ENCODE measurements around the gene FRMD4A.

DNA sequence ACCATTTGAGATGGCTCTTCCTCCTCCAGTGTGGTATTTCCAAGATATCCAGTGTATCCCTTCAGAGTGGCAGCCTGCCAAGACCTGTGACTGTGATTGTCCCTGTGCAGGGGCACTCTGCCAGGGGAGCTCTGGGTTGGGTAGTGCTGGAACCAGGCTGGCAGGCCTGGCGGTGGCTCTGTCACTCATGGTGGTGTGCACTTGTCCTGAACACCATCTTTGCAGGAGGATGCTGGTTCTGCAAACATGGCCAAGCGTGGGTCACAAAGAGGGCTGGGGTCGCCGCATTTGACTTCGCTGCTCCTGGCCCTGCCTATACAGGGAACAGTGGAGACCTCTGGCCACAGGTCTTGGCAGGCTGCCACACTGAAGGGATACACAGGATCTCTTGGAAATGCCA, 538.7 kb downstream of the FRMD4A start:
- TF ChIP-seq, protein P1, sequence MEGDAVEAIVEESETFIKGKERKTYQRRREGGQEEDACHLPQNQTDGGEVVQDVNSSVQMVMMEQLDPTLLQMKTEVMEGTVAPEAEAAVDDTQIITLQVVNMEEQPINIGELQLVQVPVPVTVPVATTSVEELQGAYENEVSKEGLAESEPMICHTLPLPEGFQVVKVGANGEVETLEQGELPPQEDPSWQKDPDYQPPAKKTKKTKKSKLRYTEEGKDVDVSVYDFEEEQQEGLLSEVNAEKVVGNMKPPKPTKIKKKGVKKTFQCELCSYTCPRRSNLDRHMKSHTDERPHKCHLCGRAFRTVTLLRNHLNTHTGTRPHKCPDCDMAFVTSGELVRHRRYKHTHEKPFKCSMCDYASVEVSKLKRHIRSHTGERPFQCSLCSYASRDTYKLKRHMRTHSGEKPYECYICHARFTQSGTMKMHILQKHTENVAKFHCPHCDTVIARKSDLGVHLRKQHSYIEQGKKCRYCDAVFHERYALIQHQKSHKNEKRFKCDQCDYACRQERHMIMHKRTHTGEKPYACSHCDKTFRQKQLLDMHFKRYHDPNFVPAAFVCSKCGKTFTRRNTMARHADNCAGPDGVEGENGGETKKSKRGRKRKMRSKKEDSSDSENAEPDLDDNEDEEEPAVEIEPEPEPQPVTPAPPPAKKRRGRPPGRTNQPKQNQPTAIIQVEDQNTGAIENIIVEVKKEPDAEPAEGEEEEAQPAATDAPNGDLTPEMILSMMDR (IDR thresholded peaks at IDR 0.05) = no peak
- no peak for TF ChIP-seq ZFX (IDR thresholded peaks at IDR 0.05; ENCODE audit: borderline replicate concordance)
